ENCODE results near the gene MDH1.
"Not testable (repeated sequence)": the region's sequence is repeated elsewhere in the genome, so short reads cannot be mapped to it uniquely, and the experiment has no call there.

MDH1 gene

DNA sequence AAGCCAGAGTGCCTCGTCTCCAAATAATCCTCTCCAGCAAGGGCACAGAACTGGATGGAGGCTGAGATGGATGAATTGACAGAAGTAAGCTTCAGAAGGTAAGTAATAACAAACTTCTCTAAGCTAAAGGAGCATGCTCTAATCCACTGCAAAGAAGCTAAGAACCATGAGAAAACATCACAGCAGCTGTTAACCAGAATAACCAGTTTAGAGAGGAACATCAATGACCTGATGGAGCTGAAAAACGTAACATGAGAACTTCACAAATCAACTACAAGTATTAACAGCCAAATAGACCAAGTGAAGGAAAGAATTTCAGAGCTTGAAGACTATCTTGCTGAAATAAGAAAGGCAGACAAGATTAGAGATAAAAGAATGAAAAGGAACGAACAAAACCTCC is 32.8 kb upstream of the MDH1 start:
- FAIRE-seq = no peak
- TF ChIP-seq, protein P1, sequence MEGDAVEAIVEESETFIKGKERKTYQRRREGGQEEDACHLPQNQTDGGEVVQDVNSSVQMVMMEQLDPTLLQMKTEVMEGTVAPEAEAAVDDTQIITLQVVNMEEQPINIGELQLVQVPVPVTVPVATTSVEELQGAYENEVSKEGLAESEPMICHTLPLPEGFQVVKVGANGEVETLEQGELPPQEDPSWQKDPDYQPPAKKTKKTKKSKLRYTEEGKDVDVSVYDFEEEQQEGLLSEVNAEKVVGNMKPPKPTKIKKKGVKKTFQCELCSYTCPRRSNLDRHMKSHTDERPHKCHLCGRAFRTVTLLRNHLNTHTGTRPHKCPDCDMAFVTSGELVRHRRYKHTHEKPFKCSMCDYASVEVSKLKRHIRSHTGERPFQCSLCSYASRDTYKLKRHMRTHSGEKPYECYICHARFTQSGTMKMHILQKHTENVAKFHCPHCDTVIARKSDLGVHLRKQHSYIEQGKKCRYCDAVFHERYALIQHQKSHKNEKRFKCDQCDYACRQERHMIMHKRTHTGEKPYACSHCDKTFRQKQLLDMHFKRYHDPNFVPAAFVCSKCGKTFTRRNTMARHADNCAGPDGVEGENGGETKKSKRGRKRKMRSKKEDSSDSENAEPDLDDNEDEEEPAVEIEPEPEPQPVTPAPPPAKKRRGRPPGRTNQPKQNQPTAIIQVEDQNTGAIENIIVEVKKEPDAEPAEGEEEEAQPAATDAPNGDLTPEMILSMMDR (IDR thresholded peaks at IDR 0.05; ENCODE audit: insufficient read depth, missing control alignments) = no peak
- no peak for DNase-seq (ENCODE audit: insufficient read length, low spot score)

DNA sequence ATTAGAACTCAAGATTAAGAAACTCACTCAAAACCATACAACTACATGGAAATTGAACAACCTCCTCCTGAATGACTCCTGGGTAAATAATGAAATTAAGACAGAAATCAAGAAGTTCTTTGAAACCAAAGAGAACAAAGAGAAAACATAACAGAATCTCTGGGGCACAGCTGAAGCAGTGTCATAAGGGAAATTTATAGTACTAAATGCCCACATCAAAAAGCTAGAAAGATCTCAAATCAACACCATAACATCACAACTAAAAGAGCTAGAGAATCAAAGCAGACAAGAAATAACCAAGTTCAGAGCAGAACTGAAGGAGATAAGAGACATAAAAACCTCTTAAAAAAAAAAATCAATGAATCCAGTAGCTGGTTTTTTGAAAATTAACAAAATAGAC is 30.9 kb upstream of the MDH1 start:
- not testable (repeated sequence) for DNase-seq (ENCODE audit: insufficient read length, low spot score); FAIRE-seq

DNA sequence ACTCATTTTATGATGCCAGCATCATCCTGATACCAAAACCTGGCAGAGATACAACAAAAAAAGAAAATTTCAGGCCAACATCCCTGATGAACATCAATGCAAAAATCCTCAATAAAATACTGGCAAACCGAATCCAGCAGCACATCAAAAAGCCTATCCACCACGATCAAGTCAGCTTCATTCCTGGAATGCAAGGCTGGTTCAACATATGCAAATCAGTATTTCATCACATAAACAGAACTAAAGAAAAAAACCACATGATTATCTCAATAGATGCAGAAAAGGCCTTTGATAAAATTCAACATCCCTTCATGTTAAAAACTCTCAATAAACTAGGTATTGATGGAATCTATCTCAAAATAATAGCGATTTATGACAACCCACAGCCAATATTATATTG is 29.8 kb upstream of the MDH1 start:
- not testable (repeated sequence) for FAIRE-seq; DNase-seq (ENCODE audit: insufficient read length, low spot score)

DNA sequence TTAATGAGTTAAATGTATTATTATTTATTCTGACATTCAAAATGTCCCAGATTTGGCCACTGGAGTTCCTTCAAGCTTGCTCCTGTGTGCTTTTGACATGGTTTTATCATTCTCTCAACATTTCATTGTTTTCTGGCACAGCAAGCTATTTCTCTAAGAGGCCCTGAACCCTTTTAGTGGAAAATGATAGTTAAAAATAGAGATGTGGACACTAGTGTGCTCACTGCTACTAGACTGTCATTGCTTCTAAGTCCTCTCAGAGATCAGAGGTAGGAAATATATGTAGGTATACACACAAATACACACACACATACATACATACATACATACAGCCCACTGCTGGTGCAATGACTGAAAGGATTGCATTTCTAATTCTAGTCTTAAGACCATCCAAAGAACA is 26.0 kb upstream of the MDH1 start:
- TF ChIP-seq, protein P1 (IDR thresholded peaks at IDR 0.05; ENCODE audit: insufficient read depth, missing control alignments) = no peak
- no peak for DNase-seq (ENCODE audit: insufficient read length, low spot score)
- no peak for FAIRE-seq

DNA sequence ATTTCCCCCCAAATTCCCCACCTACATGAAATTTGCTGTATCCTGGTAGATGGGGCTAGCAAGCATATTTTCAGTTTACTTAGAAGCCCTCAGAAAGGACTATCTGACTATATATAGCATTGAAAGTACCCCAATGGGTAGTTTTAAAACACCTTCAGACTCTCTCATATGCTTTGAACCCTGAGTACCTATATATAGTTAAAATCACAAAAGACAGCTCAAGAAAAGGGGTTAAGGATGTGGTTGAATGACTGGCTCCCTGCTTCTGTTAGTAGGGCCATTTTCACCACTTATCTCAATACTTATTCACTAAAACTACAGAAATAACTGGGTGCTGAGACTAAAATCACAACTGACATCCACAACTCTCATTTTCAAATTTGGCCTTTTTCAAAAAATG is 19.0 kb upstream of the MDH1 start:
- no peak for FAIRE-seq

DNA sequence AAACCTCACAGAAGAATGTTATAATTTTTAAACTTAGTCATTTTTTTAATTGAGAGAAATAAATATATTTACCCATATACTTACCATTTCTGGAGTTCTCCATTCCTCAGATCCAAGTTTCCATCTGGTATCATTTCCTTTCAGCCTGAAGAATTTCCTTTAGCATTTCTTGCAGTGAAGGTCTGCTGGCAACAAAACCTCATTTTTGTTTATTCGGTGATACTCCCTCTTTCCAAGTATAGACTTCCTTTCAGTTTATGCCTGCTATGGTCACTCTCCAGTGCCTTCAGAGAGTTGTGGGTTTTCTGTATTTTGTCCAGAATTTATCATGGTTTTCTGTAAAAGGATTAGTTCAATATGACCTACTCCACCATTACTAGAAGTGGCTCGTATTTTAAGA is 17.5 kb upstream of the MDH1 start:
- DNase-seq (ENCODE audit: insufficient read length, low spot score) (no peak), FAIRE-seq (no peak)
- TF ChIP-seq, protein P1 (IDR thresholded peaks at IDR 0.05; ENCODE audit: insufficient read depth, missing control alignments) = no peak

More for the DNA sequence above, 19.0 kb upstream of the MDH1 start:
- TF ChIP-seq, protein P1 (IDR thresholded peaks at IDR 0.05; ENCODE audit: insufficient read depth, missing control alignments) = no peak
- no peak for DNase-seq (ENCODE audit: insufficient read length, low spot score)

DNA sequence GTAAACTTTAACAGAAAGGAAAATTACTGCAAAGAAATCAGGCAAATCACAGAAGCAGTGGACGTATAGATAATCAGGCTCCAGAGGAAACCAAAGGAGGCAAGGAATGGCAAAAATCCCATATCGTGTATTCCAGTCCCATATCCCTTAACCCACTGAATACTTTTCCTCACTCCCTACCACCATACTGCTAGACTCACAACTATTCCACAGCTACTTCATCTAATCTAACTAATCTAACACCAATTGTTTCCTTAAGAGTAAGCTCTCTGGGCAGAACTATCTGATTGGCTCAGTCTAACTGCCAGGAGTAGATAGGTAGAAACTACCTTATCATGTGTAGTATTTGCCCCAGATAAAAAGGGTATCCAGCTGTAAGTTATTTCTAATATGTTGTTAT is 16.8 kb upstream of the MDH1 start:
- DNase-seq (ENCODE audit: insufficient read length, low spot score) (no peak), FAIRE-seq (no peak)
- TF ChIP-seq, protein P1 (IDR thresholded peaks at IDR 0.05; ENCODE audit: insufficient read depth, missing control alignments) = no peak

DNA sequence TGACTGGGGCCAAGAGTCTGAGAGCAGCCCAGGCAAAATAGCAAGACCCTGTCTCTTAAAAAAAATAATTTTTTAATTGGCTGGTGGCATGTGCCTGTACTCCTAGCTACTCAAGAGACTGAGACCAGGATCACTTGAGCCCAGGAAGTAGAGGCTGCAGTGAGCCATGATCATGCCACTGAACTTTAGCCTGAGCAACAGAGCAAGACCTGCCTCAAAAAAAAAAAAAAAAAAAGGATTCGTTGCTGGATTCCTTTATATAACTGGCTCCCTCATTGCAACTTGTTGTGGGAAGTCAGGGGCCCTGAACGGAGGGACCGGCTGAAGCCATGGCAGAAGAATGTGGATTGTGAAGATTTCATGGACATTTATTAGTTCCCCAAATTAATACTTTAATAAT is 15.7 kb upstream of the MDH1 start:
- not testable (repeated sequence) for FAIRE-seq; DNase-seq (ENCODE audit: insufficient read length, low spot score)

DNA sequence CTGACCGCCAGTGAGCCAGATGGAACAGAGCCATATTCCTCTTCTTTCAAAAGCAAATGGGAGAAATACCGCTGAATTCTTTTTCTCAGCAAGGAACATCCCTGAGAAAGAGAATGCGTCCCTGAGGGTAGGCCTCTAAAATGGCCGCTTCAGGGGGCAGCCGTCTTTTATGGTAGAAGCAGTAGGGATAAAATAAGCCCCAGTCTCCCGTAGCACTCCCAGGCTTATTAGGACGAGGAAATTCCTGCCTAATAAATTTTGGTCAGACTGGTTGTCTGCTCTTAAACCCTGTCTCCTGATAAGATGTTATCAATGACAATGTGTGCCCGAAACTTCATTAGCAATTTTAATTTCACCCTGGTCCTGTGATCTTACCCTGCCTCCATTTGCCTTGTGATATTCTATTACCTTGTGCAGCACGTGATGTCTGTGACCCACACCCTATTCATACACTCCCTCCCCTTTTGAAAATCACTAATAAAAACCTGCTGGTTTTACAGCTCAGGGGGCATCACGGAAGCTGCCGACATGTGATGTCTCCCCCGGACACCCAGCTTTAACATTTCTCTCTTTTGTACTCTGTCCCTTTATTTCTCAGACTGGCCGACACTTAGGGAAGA is 14.9 kb upstream of the MDH1 start:
- not testable (repeated sequence) for FAIRE-seq; DNase-seq (ENCODE audit: insufficient read length, low spot score)

All from D721Med (cell line).